ACC112 (cell line): ENCODE measurements around the gene OR5A1.

Source experiments
- H2AFZ ChIP-seq: fragments of 200-600 bp; sonication (generic); one replicate; pipeline ENCODE4 v1.6.0; 2017; ENCODE audit warnings: antibody characterized with exemption, low read length; ENCODE audit not compliant: unreplicated experiment
- H3K27ac ChIP-seq: fragments of 200-600 bp; sonication (generic); 2 replicates; pipeline ENCODE4 v1.5.1; 2014; ENCODE audit warnings: low read depth, mild to moderate bottlenecking, antibody characterized with exemption, low read length, moderate library complexity
- H3K27me3 ChIP-seq: fragments of 200-600 bp; sonication (generic); 2 replicates; pipeline ENCODE4 v1.6.1; 2014; ENCODE audit warnings: mild to moderate bottlenecking, antibody characterized with exemption, low read length, moderate library complexity, mixed read lengths; ENCODE audit not compliant: insufficient read depth
- H3K36me3 ChIP-seq: fragments of 200-600 bp; sonication (generic); 2 replicates; pipeline ENCODE4 v1.6.1; 2016; ENCODE audit warnings: mild to moderate bottlenecking, antibody characterized with exemption, low read length, moderate library complexity, mixed read lengths; ENCODE audit not compliant: insufficient read depth
- H3K4me1 ChIP-seq: fragments of 200-600 bp; sonication (generic); one replicate; pipeline ENCODE4 v1.6.1; 2016; ENCODE audit warnings: low read length, mixed read lengths; ENCODE audit not compliant: insufficient read depth, unreplicated experiment, control insufficient read depth
- H3K4me3 ChIP-seq: fragments of 200-600 bp; sonication (generic); 2 replicates; pipeline ENCODE4 v1.5.1; 2014; ENCODE audit warnings: mild to moderate bottlenecking, low read depth, low read length
- H3K79me2 ChIP-seq: fragments of 200-600 bp; sonication (generic); one replicate; pipeline ENCODE4 v1.6.0; 2016; ENCODE audit warnings: low read length; ENCODE audit not compliant: control insufficient read depth, unreplicated experiment, insufficient read depth

OR5A1 gene

DNA sequence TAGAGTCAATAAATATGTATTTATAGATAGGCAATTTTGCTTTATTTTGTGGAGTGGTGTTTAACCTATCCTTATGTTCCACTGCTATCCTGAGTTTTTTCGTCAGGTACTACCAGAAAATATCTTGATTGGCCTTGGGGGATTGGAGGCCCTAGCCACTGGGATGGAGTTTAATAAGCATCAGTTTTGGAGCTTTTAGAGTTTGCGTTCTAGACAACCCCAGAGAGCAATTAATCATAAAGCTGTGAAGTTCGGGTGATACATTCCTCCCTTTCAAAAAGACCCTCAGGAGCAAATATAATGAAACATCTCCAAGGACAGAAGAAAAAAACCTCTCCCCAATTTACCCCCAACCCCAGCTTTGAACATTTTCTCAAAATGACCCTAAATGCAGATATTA, at the start of gene OR5A1:
OR5A1 (plus strand) TSS at position 301 of the 400 bp plus-strand sequence. CDS start 6,700 bp downstream, outside the sequence.
- no peak within 1 kb of the TSS for H3K27ac ChIP-seq
- H3K36me3 ChIP-seq = no peaks in the 10 kb centered on the region
- H3K4me1 ChIP-seq = no peaks in the 10 kb centered on the region
- peaks cover 92% of the 10 kb centered on the region for H3K27me3 ChIP-seq
- no peak within 1 kb of the TSS for H3K4me3 ChIP-seq
- H2AFZ ChIP-seq = no peak within 1 kb of the TSS
- no peaks in the 10 kb centered on the region for H3K79me2 ChIP-seq

DNA sequence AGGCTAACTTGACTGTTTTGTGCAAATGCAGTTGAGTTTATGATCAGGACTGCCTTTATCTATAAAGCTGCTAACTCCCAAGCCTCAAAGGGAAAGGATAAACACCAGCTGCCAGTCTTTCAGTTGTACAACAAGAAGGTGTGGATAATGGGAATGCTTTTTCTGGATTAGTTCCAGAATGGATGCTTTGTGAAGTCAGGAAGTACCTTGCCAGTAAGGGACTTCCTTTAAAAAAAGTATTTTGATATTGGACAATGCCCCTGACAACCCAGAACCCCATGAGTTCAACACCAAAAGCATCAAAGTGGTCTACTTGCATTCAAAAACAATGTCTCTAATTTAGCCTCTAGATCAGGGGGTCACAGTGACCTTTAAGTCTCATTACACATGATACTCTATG, 42.1 kb upstream of the OR5A1 start:
- Histone ChIP-seq H3K27me3 (peaks cover 6% of the 10 kb centered on the region; the same call in 1 of the 2 replicates), H3K4me3 (no peak overlapping the region)

DNA sequence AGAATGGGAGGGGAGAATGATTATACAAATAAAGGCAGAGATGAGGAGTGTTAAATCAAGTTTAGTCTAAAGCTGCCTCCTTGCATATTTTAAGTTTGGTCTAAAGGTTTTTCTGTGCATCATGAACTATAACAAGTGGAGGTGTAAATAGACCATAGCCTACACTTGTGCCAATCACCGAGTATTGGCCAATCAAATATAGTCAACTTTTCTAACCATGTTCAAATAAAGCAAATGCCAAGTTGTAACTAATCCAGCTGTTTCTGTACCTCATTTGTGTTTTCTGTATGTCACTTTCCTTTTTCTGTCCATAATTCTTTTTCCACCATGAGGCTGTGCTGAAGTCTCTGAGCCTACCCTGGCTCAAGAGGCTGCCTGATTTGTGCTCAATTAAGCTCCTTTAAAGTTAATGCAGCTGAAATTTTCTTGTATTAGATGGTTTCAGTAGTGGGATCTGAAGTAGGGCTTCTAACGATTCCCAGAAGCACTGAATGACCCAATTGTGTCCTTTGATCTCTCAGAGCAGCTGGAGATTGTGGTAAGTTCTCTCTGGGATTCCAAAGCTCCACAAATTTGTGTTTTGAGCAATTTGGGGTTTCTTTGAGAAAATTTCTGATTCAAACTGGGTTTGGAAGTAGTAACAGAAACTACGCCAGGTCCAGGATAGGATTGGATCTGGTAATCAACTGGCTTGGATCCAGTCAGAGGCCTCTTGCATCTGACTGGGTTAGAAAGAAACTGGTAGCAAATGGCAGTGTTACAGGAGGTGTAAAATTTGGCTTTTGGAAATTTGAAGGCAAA, 35.6 kb upstream of the OR5A1 start:
- no peak overlapping the region for H3K4me3 ChIP-seq
- no peak overlapping the region for H3K27ac ChIP-seq
- no peaks in the 10 kb centered on the region for H3K79me2 ChIP-seq
- peaks cover 4% of the 10 kb centered on the region; the same call in 1 of the 2 replicates for H3K27me3 ChIP-seq
- H2AFZ ChIP-seq = no peak overlapping the region
- H3K36me3 ChIP-seq = no peaks in the 10 kb centered on the region
- no peaks in the 10 kb centered on the region for H3K4me1 ChIP-seq

More for the DNA sequence above, 42.1 kb upstream of the OR5A1 start:
- no peak overlapping the region for H2AFZ ChIP-seq
- no peaks in the 10 kb centered on the region for H3K36me3 ChIP-seq
- no peaks in the 10 kb centered on the region for H3K4me1 ChIP-seq
- H3K79me2 ChIP-seq = no peaks in the 10 kb centered on the region
- H3K27ac ChIP-seq = no peak overlapping the region

DNA sequence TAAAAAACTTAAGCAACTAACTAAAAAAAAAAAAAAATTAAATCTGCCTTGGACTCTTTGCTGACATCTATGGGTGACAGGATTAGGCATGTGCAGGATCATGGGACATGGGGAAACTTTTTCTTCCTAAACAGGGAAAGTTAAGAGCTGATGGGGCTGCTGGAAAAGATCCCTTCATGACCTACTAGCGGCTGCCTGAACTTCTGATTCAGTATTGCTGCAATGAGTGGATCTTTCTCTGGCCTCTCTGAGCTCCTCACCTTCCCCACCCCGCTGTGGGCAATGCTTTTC, 35.1 kb upstream of the OR5A1 start:
- no peaks in the 10 kb centered on the region for H3K27me3 ChIP-seq

DNA sequence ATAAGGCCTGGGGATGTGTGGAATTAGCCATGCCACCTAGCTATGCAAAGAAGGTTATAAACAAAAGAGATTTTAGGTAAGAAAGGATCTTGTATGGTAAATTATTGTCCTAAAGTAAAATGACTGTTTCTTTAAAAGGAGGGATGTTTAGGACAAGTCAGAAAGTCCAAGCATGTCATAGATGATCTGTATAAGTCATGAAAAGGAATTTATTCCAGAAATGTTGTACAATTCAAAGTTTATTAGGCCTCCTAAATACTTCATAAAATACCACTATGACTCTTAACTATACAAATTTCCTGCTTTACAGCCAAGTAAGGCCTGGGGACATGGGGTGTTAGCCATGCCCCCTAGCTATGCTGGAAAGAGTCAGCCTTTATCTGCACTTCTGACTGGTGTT, 32.7 kb upstream of the OR5A1 start:
- Histone ChIP-seq H3K27ac (no peak overlapping the region), H3K79me2 (no peaks in the 10 kb centered on the region), H3K4me1 (no peaks in the 10 kb centered on the region), H2AFZ (no peak overlapping the region), H3K36me3 (no peaks in the 10 kb centered on the region), H3K27me3 (no peaks in the 10 kb centered on the region), H3K4me3 (no peak overlapping the region)

More for the DNA sequence above, 35.1 kb upstream of the OR5A1 start:
- Histone ChIP-seq H3K79me2 (no peaks in the 10 kb centered on the region), H3K4me1 (no peaks in the 10 kb centered on the region), H3K4me3 (no peak overlapping the region), H3K27ac (no peak overlapping the region), H2AFZ (no peak overlapping the region), H3K36me3 (no peaks in the 10 kb centered on the region)

DNA sequence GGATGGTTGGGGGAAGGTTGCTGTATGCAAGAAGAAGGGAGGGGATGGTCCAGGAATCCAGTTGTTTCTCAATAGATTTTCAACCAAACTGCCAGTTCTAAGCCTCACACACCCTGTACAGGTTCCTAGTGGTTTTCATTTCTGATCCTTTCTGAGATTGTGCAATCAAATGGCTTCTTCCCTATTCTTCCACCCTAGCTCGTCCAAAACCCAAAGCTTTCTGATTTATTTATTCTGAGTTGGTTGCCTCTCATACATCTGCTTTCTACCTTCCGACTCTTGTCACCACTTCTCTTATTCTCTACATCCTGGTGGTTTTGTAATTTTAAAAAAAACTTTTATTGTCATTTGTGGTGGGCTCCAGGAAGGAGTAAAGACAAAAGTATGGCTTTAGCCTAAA, 22.6 kb upstream of the OR5A1 start:
- Histone ChIP-seq H2AFZ (no peak overlapping the region), H3K36me3 (no peaks in the 10 kb centered on the region)

DNA sequence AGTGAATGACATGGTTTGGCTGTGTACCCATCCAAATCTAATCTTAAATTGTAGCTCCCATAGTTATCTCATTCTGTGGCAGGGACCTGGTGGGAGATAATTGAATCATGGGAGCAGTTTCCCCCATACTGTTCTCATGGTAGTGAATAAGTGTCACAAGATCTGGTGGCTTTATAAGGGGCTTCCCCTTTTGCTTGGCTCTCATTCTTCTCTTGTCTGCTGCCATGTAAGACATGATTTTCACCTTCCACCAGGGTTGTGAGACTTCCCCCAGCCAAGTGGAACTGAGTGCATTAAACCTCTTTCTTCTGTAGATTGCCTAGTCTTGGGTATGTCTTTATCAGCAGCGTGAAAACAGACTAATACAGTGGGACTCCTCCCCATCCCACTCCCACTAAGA, 21.2 kb upstream of the OR5A1 start:
- Histone ChIP-seq H2AFZ (no peak overlapping the region), H3K4me1 (no peaks in the 10 kb centered on the region), H3K27ac (no peak overlapping the region), H3K79me2 (no peaks in the 10 kb centered on the region), H3K36me3 (no peaks in the 10 kb centered on the region), H3K27me3 (peaks cover 24% of the 10 kb centered on the region), H3K4me3 (no peak overlapping the region)

More for the DNA sequence above, 22.6 kb upstream of the OR5A1 start:
- Histone ChIP-seq H3K4me1 (no peaks in the 10 kb centered on the region), H3K4me3 (no peak overlapping the region), H3K27ac (no peak overlapping the region), H3K79me2 (no peaks in the 10 kb centered on the region), H3K27me3 (peaks cover 16% of the 10 kb centered on the region)

DNA sequence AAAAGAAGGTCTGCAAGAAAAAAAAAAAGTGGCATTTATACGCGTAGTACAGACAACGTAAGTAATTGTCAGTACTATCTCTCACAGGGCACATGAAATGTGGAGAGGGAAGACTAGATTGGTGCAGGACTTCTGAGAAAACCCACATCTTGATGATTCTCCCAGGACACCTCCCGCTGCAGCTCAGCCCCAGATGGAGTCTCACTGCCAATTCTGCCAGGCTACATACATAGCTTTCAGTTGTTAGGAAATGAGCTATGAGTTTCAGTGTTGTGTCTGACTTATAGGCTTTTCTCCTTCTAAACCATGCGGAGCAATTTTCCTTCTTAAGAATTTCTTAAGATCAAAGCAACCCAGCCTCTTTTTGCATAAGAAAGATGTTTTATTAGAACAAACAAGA, 19.7 kb upstream of the OR5A1 start:
- no peak overlapping the region for H3K27ac ChIP-seq
- H2AFZ ChIP-seq = no peak overlapping the region
- no peaks in the 10 kb centered on the region for H3K79me2 ChIP-seq
- H3K4me1 ChIP-seq = no peaks in the 10 kb centered on the region
- no peak overlapping the region for H3K4me3 ChIP-seq
- H3K27me3 ChIP-seq = peaks cover 24% of the 10 kb centered on the region
- H3K36me3 ChIP-seq = no peaks in the 10 kb centered on the region

DNA sequence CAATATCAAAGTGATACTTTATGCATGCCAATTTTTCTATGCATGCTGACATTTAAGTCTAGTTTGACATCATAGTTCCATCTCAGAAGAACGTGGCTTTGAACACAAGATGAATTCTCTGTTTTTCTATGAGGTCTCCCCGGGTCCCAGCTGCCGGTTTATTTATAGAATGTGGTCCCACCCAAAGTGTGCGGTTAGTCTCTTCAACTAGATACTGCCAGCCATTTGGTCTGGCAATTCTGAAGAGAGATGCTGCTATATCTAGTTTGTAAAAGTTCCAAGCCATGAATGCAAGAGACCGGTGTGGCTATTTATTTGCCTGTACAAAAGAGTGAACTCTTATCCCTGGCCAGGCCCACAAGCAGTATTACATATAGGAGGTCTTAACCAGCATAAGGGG, 19.2 kb upstream of the OR5A1 start:
- H3K4me1 ChIP-seq = no peaks in the 10 kb centered on the region

DNA sequence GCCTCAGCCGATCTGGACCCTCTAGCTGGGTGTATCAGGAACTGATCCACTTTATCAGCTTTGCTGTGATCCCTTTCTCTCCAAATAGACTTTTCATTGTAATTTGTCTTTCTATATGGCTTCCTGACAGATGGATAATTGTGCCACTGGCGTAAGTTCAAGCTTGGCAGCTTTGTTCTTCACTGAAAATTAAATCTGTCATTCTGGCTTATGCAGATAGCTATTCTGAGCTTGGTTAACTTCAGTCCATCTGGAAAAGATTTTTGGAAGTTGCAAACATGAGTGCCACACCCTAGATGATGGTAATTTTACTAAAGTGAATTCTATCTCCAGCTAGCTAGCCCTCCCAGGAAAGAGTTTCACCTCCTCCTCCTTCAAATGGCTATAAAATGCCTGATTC, 18.1 kb upstream of the OR5A1 start:
- Histone ChIP-seq H3K79me2 (no peaks in the 10 kb centered on the region), H3K4me3 (no peak overlapping the region), H3K4me1 (no peaks in the 10 kb centered on the region), H3K27me3 (peaks cover 24% of the 10 kb centered on the region), H3K27ac (no peak overlapping the region), H3K36me3 (no peaks in the 10 kb centered on the region), H2AFZ (no peak overlapping the region)

More for the DNA sequence above, 19.2 kb upstream of the OR5A1 start:
- Histone ChIP-seq H3K79me2 (no peaks in the 10 kb centered on the region), H3K27ac (no peak overlapping the region), H3K27me3 (peaks cover 24% of the 10 kb centered on the region), H3K4me3 (no peak overlapping the region), H2AFZ (no peak overlapping the region), H3K36me3 (no peaks in the 10 kb centered on the region)

DNA sequence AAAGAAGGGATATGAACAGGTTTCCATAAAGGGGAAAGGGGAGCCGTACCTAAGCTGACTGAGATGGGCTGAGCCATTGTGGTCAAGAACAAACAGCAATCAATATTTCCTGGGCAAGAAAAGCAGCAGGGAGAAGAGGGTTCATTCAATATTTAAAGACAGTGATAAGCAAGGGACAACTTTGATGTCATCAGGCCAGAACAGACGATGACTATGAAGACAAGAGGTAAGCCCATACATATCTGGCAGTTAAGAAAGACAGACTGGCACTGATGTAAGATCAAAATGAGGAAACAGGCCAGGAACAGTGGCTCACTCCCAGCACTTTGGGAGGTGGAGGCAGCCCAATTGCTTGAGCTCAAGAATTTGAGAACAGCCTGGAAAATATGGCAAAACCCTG, 12.4 kb upstream of the OR5A1 start:
- H3K36me3 ChIP-seq = no peaks in the 10 kb centered on the region
- H3K27ac ChIP-seq = no peak overlapping the region
- no peak overlapping the region for H3K4me3 ChIP-seq
- H3K27me3 ChIP-seq = peaks cover 28% of the 10 kb centered on the region
- no peaks in the 10 kb centered on the region for H3K4me1 ChIP-seq
- H3K79me2 ChIP-seq = no peaks in the 10 kb centered on the region
- H2AFZ ChIP-seq = no peak overlapping the region
